DMS53 (cell line): ENCODE data around the gene TROAP.
"Not testable (repeated sequence)": the region's sequence is repeated elsewhere in the genome, so short reads cannot be mapped to it uniquely, and the experiment has no call there.

Experiments
- DNase-seq: peaks from one replicate; lab custom pipeline; 2025; lab: John Stamatoyannopoulos, UW

TROAP gene

GRCh38 chr12:49294086-49294803, 28.8 kb upstream of the TROAP start:
- no peak for DNase-seq

DNA sequence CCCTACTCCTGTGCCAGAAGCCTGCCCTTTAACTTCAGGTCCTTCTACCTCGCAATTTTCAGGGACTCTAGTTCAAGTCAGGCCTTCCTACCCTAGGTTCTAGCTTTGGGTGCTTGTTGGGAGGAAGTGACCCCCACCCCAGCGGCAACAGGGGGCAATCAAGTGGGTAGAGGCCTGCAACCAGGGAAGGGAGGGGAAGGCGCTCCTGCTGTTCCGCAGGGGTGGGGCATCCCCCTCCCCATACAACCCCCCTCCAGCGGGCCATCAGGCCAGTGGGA, 28.3 kb upstream of the TROAP start:
- DNase-seq = no peak

DNA sequence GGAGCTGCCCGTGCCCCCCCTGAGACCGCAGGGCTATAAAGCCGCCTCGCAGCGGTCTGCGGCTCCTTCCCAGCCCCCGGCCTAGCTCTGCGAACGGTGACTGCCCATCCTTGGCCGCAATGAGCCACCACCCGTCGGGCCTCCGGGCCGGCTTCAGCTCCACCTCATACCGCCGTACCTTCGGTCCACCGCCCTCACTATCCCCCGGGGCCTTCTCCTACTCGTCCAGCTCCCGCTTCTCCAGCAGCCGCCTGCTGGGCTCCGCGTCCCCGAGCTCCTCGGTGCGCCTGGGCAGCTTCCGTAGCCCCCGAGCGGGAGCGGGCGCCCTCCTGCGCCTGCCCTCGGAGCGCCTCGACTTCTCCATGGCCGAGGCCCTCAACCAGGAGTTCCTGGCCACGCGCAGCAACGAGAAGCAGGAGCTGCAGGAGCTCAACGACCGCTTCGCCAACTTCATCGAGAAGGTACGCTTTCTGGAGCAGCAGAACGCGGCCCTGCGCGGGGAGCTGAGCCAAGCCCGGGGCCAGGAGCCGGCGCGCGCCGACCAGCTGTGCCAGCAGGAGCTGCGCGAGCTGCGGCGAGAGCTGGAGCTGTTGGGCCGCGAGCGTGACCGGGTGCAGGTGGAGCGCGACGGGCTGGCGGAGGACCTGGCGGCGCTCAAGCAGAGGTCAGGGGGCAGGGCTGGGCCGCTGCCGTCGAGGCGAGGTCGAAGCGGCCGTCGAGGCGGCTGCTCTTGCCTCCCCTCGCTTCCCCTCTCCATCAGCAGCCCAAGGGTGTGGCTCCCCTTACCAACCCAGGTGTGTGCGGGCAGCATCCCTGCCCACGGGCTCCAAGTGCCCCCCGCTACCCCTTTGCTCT, 27.7 kb upstream of the TROAP start, which contains the start of gene PRPH:
Gene PRPH, plus strand, starts transcription at position 66 of the 855 bp plus-strand sequence. Its CDS starts 54 bp downstream, at position 120.
- DNase-seq = peak; percentile 70

DNA sequence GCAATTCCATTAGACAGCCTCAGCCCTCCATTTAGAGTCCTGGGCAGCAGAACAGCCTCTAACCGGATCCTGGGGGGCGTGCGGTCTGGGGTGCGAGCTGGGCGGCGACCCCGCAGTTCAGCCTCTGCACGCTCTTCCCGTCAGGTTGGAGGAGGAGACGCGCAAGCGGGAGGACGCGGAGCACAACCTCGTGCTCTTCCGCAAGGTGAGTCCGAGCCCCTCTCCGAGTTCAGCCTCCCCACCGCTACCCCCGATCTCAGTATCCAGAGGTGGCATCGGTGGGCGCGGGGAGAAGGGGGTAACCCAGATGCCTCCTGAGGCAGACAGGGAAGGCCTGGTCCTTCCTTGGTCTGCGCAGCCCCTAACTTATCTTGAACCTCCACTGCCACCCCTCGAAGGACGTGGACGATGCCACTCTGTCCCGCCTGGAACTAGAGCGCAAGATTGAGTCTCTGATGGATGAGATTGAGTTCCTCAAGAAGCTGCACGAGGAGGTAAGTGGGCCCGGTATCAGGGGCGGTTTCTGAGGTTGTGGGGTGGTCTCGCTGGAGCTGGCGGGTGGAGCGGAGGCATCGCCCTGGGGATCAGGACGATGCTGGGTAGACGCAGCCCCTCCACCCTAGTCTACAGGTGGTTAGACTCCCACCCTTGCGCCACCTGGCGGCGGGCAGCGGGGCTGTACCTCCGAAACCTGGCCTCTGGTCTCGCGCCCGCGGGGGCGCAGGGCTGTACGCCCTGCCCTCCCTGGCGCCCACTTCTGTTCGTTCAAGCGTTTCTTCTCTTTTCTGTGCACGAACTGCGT, 26.8 kb upstream of the TROAP start:
- DNase-seq = peak; percentile 87

GRCh38 chr12:49296836-49297694, 26.0 kb upstream of the TROAP start:
- peak; percentile 90 for DNase-seq

DNA sequence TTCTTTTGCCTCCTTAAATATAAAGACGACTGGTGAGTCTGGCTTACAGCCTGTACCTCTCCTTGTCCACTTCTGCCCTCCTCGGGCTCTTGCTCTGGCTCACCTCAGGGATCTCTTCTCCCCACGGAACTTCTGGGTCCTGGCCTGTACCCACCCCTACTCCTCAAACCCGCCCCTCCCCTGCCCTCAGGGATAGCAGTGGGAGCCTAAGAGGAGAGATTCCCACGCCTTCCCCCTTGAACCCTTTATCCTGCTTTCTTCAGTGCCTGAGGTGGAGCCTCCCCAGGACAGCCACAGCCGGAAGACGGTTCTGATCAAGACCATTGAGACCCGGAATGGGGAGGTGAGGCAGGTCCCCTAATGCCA, 25.4 kb upstream of the TROAP start:
- DNase-seq = no peak

- DNase-seq = peak; percentile 65
Measured at GRCh38 chr12:49298160-49298559, 24.9 kb upstream of the TROAP start.

- no peak for DNase-seq
Measured at GRCh38 chr12:49301760-49302159, 21.3 kb upstream of the TROAP start.

GRCh38 chr12:49304161-49304560, 18.9 kb upstream of the TROAP start:
- no peak for DNase-seq

DNA sequence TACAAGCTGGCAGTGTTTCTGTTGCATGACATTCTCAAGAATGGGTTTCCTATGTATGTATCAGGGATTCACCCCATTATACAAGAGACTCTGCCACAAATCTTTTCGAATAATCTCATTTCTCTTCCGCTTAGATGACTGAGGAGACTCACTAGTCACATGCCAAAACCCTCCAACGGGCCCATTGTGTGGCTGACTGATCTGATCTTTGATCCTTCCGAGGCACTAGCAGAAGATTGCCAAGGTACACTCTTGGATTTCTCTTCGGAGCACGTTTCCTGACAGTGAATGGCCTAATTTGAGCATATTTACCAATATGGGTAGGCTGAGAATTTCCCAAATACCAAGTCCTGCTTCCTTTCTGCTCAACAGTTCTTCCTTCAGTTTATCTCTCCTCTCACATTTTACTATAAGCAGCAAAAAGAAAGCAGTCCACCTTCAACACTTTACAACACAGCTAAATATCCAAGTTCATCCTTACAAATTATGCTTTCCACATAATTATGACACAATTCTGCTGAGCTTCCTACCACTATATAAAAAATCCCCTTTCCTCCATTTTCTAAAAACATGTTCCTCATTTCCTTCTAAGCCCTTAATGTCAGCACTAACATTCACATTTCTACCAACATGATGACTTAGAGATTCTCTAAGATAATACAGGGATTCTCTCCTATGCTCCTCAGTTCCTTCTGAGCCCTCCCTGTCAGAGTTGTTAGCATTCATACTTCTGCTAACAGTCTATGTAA, 17.1 kb upstream of the TROAP start:
- no peak for DNase-seq

GRCh38 chr12:49309386-49309785, 13.7 kb upstream of the TROAP start:
- no peak for DNase-seq

DNA sequence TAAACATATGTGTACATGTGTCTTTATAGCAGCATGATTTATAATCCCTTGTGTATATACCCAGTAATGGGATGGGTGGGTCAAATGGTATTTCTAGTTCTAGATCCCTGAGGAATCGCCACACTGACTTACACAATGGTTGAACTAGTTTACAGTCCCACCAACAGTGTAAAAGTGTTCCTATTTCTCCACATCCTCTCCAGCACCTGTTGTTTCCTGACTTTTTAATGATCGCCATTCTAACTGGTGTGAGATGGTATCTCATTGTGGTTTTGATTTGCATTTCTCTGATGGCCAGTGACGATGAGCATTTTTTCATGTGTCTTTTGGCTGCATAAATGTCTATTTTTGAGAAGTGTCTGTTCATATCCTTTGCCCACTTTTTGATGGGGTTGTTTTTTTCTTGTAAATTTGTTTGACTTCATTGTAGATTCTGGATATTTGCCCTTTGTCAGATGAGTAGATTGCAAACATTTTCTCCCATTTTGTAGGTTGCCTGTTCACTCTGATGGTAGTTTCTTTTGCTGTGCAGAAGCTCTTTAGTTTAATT, 12.5 kb upstream of the TROAP start:
- not testable (repeated sequence) for DNase-seq

GRCh38 chr12:49314811-49315210, 8.2 kb upstream of the TROAP start:
- DNase-seq = no peak

DNA sequence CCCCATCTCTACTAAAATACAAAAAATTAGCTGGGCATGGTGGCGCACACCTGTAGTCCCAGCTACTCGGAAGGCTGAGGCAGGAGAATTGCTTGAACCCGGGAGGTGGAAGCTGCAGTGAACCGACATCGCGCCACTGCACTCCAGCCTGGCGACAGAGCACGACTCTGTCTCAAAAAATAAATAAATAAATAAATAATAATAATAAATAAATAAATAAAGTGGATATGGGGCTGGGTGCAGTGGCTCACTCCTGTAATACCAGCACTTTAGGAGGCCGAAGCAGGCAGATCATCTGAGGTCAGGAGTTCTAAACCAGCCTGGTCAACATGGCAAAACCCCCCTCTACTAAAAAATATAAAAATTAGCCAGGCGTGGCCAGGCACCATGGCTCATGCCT, 5.9 kb upstream of the TROAP start:
- DNase-seq = not testable (repeated sequence)

GRCh38 chr12:49320411-49321103, 2.5 kb upstream of the TROAP start:
- not testable (repeated sequence) for DNase-seq

- no peak for DNase-seq
Measured at GRCh38 chr12:49322367-49322707, 718 bp upstream of the TROAP start.

DNA sequence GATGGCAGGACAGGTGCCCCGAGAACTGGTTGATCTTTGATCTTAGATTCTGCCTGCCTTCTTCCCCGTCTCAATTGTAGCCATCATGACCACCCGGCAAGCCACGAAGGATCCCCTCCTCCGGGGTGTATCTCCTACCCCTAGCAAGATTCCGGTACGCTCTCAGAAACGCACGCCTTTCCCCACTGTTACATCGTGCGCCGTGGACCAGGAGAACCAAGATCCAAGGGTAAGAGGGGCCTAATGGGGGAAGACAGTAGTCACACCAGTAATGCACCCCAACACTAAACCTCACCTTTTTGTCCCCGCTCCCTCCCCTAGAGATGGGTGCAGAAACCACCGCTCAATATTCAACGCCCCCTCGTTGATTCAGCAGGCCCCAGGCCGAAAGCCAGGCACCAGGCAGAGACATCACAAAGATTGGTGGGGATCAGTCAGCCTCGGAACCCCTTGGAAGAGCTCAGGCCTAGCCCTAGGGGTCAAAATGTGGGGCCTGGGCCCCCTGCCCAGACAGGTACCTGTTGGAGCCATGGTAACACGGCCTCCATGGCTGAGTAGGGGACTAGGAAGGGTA, 556 bp downstream of the TROAP start:
- DNase-seq = no peak

- no peak for DNase-seq
Measured at GRCh38 chr12:49325606-49326005, 2.6 kb downstream of the TROAP start.

DNA sequence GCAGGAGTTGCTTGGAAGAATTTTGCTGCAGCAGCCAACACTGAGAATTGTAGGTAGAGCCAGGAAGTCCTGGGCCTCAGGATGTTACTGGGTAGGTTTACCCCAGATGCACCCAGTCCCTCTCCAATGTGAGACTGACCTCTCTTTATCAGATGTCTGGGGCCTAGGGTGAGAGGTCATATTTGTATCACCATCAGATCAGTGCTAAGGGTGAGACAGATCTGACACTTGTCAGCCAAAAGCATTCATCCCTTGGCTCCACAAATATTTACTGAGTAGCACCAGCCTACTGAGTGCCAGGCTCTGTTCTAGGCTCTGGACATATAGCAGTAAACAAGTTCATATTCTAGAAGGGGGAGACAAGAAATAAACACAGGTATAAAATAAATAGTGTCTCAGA, 4.3 kb downstream of the TROAP start:
- no peak for DNase-seq

GRCh38 chr12:49327887-49328286, 4.8 kb downstream of the TROAP start:
- no peak for DNase-seq
